Epithelial cell of esophagus (primary cell): ENCODE measurements around the gene ARSB.

ENCODE experiments used
- DNase-seq: peaks from one replicate; pipeline ENCODE4 v3.0.0; 2010; ENCODE audit warnings: low read depth
- H3K4me3 ChIP-seq: 2 replicates; pipeline ENCODE4 v1.5.1; 2011; ENCODE audit warnings: mild to moderate bottlenecking, low read length, control low read depth
- CTCF ChIP-seq: IDR thresholded peaks from 2 replicates; pipeline ENCODE4 v1.5.1; 2011; ENCODE audit warnings: low read depth, mild to moderate bottlenecking, low read length, control low read depth, inconsistent platforms; ENCODE audit not compliant: insufficient read depth; ENCODE audit errors: missing control alignments

The ARSB gene

GRCh38 chr5:79002374-79002773, 17.3 kb upstream of the ARSB start:
- no peak for TF ChIP-seq CTCF
- no peak overlapping the region for H3K4me3 ChIP-seq
- DNase-seq: no peak

DNA sequence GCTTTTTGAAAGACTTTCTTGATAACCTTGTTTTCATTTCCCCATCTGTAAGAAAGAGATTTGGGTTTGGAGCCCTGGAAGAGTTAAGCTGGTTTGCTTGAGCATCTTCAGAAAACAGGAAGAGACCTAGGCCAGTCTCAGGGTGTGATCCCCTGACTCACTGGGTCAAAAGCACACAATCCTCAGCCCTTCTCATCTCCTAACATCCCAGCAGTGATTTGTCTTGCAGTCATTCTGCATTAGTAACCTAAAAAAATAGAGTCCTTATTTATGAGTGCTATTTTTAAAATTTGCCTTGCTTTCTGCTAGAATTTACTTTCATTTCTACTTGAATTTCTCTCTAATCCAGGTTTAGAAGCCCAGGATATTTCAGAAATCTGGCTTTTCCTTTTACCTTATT, 16.4 kb upstream of the ARSB start:
- no peak overlapping the region for H3K4me3 ChIP-seq
- no peak for TF ChIP-seq CTCF
- DNase-seq: peak; percentile 12

GRCh38 chr5:78997090-78997489, 12.0 kb upstream of the ARSB start:
- DNase-seq: no peak

GRCh38 chr5:78995521-78996007, 10.5 kb upstream of the ARSB start:
- no peak overlapping the region for H3K4me3 ChIP-seq
- TF ChIP-seq CTCF: no peak
- DNase-seq: no peak

More at GRCh38 chr5:78997090-78997489, 12.0 kb upstream of the ARSB start:
- H3K4me3 ChIP-seq: no peak overlapping the region
- TF ChIP-seq CTCF: no peak

DNA sequence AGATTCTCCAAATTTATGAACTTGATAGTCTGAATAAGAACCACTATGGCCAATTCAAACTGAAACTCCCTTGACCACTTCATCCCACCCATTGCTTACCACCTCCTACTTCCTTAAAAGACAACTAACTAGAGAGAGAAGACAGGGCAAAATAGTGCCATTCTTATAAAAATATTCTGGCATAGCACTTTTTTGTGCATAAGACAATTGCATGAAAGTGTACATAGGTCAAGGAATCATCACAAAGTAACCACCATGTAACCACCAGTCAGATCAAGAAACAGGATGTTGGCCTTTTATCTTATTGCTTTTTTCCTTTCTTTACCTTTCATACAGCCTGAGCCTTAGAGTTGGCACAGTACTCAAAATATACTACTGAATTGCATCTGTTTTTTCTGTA, 8.1 kb upstream of the ARSB start:
- no peak overlapping the region for H3K4me3 ChIP-seq
- no peak for TF ChIP-seq CTCF
- DNase-seq: no peak

GRCh38 chr5:78992146-78992545, 7.0 kb upstream of the ARSB start:
- no peak for TF ChIP-seq CTCF
- H3K4me3 ChIP-seq: no peak overlapping the region

GRCh38 chr5:78989080-78989479, 4.0 kb upstream of the ARSB start:
- no peak overlapping the region for H3K4me3 ChIP-seq
- no peak for DNase-seq
- no peak for TF ChIP-seq CTCF

More at GRCh38 chr5:78992146-78992545, 7.0 kb upstream of the ARSB start:
- no peak for DNase-seq
